Transverse colon (tissue), 4 donors: ENCODE measurements around the gene PROSER3. TPM values are rescaled to one million over a fixed set of nuclear protein-coding genes. Genes with fewer than 3 reads are reported as not detected.

Experiments used
- DNase-seq: peaks from one replicate; pipeline ENCODE4 v3.0.0-alpha.2; 2019
- H3K27ac ChIP-seq, 4 donors: fragments of 200-600 bp; sonication (generic); 2 replicates each; pipeline ENCODE4 v1.5.1; 2016 to 2018; ENCODE audit warnings: inconsistent platforms in 4 of 4
- H3K27me3 ChIP-seq: fragments of 200-600 bp; sonication (generic); 2 replicates; pipeline ENCODE4 v1.5.1; 2017; ENCODE audit warnings: inconsistent platforms
- H3K36me3 ChIP-seq, 4 donors: fragments of 200-600 bp; sonication (generic); 2 replicates each; pipeline ENCODE4 v1.5.1; 2017 to 2019; ENCODE audit warnings: inconsistent platforms in 4 of 4
- H3K4me1 ChIP-seq, 4 donors: fragments of 200-600 bp; sonication (generic); 2 replicates each; pipeline ENCODE4 v1.5.1; 2017 to 2020; ENCODE audit warnings: inconsistent platforms in 4 of 4
- H3K4me3 ChIP-seq, 4 donors: fragments of 200-600 bp; sonication (generic); 1 replicate in 1 of 4; 2 replicates in 3 of 4; pipeline versions ENCODE4 v1.5.1 to v1.6.1; 2017 to 2019; ENCODE audit warnings: inconsistent platforms in 4 of 4
- H3K9me3 ChIP-seq, 2 donors: fragments of 200-600 bp; sonication (generic); 2 replicates each; pipeline ENCODE4 v1.5.1; 2017 to 2019; ENCODE audit warnings: inconsistent platforms in 2 of 2
- EP300 ChIP-seq: sonication (generic); formaldehyde crosslinking; IDR thresholded peaks from one replicate; pipeline ENCODE4 v1.6.1; 2017; ENCODE audit warnings: antibody characterized with exemption, low read depth
- POLR2A ChIP-seq: fragments of 450-650 bp; IDR thresholded peaks from one replicate; pipeline ENCODE4 v1.6.1; 2016; ENCODE audit warnings: antibody characterized with exemption, mild to moderate bottlenecking, moderate library complexity
- POLR2AphosphoS5 ChIP-seq, 3 donors: sonication (generic); formaldehyde crosslinking; IDR thresholded peaks; one replicate each; pipeline ENCODE4 v1.6.1; 2016; ENCODE audit warnings: antibody characterized with exemption in 3 of 3
- WGBS, 2 donors: methylation state at CpG; one replicate each; pipeline ENCODE4 v1.1.5; 2018; ENCODE audit warnings: low coverage in 1 of 2; 5-methylcytosine and 5-hydroxymethylcytosine counted together
- in situ Hi-C, 4 donors: fragments of 200-750 bp; cut with MboI; loops; one replicate each; pipeline versions ENCODE4 v1.15.0 to v1.15.1; 2017; ENCODE audit warnings: low sequenced_read_pairs in 3 of 4, low pct_ligation_motif_present in 1 of 4, low pct_unique_long_range_greater_than_20kb in 1 of 4
- intact Hi-C: fragments of 100-400 bp; cut with DNase I; formaldehyde crosslinking; loops from one replicate; pipeline ENCODE4 v1.15.1; 2023; ENCODE audit warnings: low total_unique reads
- total RNA-seq, 4 donors: library from RNA; depleted of rRNA; stranded (reverse); fragments of >200 nt; gene quantifications; one replicate each; pipeline ENCODE4 v1.1.0, GENCODE V29; 2016
- TF ChIP-seq, protein P1 (sequence below), 5 experiments: fragments of 200-600 bp in 3 of 5; fragments of 450-650 bp in 2 of 5; sonication (generic) in 3 of 5; IDR thresholded peaks; 1 replicate in 2 of 5; 2 replicates in 3 of 5; pipeline ENCODE4 v1.5.1; 2016 to 2017; ENCODE audit warnings: antibody characterized with exemption in 5 of 5, inconsistent platforms in 3 of 5, mild to moderate bottlenecking in 2 of 5, moderate library complexity in 1 of 5

PROSER3 gene
- total RNA-seq, 4 donors from 2014 or later = 9.2 to 42.8 (median 24.6) TPM

DNA sequence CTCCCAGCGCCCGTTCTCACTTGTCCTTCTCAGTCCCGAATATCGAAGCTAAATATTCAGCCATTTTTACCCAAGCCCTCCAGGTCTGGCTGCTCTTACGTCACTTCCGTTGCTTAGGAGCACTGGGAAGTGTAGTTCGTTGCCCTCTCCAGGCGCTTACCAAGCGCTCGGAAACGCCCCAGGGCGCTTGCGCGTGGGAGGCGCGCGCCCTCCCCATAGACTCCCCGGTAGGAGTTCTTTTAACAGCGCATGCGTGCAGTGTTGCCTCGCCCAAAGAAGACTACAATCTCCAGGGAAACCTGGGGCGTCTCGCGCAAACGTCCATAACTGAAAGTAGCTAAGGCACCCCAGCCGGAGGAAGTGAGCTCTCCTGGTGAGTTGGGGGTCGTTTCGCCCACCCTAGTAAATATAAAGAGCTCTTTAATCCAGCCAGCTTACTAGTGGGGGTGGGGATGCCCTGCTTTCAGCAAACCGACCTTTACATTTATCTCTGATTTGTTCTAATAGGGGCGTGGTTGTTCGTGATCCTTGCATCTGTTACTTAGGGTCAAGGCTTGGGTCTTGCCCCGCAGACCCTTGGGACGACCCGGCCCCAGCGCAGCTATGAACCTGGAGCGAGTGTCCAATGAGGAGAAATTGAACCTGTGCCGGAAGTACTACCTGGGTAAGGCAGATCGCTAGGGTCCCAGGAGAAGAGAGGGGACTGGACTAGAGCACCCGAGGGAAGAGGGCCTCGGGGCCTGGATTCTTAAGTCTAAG, 12.5 kb upstream of the PROSER3 start, which contains the start of the genes PSENEN and U2AF1L4:
TSS of gene PSENEN (plus strand) at position 324 of the 759 bp plus-strand sequence. CDS start at position 604, 280 bp downstream.
TSS of gene U2AF1L4 (minus strand) at position 91 of the 759 bp plus-strand sequence. CDS start at position 64, 27 bp downstream.
- Histone ChIP-seq H3K27ac (peak within 1 kb of the TSS; percentile 97 to 100 (median 100)), H3K4me3 (peak within 1 kb of the TSS; percentile 68 to 98 (median 80)), H3K4me1 (peaks cover 21 to 45% (median 36%) of the 10 kb centered on the region in 4 donors), H3K9me3 (no peaks in the 10 kb centered on the region), H3K36me3 (no peaks in the 10 kb centered on the region), H3K27me3 (no peaks in the 10 kb centered on the region)
- in situ Hi-C loops (no loop called here), intact Hi-C loops (loop anchor here (10.0 kb wide), 1 partner anchor 189 kb away; the partner anchor contains the start of gene LRFN3)
- TF ChIP-seq, protein P1, sequence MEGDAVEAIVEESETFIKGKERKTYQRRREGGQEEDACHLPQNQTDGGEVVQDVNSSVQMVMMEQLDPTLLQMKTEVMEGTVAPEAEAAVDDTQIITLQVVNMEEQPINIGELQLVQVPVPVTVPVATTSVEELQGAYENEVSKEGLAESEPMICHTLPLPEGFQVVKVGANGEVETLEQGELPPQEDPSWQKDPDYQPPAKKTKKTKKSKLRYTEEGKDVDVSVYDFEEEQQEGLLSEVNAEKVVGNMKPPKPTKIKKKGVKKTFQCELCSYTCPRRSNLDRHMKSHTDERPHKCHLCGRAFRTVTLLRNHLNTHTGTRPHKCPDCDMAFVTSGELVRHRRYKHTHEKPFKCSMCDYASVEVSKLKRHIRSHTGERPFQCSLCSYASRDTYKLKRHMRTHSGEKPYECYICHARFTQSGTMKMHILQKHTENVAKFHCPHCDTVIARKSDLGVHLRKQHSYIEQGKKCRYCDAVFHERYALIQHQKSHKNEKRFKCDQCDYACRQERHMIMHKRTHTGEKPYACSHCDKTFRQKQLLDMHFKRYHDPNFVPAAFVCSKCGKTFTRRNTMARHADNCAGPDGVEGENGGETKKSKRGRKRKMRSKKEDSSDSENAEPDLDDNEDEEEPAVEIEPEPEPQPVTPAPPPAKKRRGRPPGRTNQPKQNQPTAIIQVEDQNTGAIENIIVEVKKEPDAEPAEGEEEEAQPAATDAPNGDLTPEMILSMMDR (IDR thresholded peaks at IDR 0.05) = peak in 1 of 5 experiments; percentile 13
- TF ChIP-seq POLR2A = peak; percentile 61
- TF ChIP-seq EP300 = no peak
- peak; percentile 20 to 78 (median 74) for TF ChIP-seq POLR2AphosphoS5 (IDR thresholded peaks at IDR 0.05)
- peak; percentile 97 for DNase-seq
- 1 to 18% methylated on average over 2 to 36 of the region's 40 CpGs for WGBS, 2 donors

DNA sequence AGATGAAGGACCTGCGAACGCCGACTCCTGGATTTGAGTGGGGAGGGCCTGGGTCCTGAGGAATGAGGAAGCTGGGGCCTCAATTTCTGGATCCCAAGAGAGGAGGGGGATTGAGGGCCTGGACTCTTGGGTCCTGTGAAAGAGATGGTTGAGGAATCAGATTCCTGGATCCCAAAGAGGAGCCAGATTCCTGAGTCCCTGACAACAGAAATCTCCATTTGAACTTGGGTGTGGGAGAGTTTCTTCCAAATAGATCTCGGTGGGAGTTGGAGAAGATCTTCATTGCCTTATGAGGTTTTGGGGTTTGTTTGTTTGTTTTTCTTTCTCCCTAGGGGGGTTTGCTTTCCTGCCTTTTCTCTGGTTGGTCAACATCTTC, 11.9 kb upstream of the PROSER3 start:
- in situ Hi-C loops = no loop called here
- H3K9me3 ChIP-seq = no peaks in the 10 kb centered on the region
- no peaks in the 10 kb centered on the region for H3K36me3 ChIP-seq
- WGBS, 2 donors = 2 to 8% methylated on average over 3 to 4 of the region's 4 CpGs
- H3K4me3 ChIP-seq = peak overlapping the region; percentile 53 to 98 (median 72)
- intact Hi-C loops = loop anchor here (10.0 kb wide), 1 partner anchor 189 kb away; the partner anchor contains the start of gene LRFN3
- peak overlapping the region; percentile 97 to 100 (median 100) for H3K27ac ChIP-seq
- DNase-seq = no peak
- H3K4me1 ChIP-seq = peaks cover 21 to 41% (median 34%) of the 10 kb centered on the region in 4 donors
- no peak for TF ChIP-seq POLR2A
- TF ChIP-seq, protein P1 (IDR thresholded peaks at IDR 0.05) = no peak
- no peak for TF ChIP-seq POLR2AphosphoS5 (IDR thresholded peaks at IDR 0.05)
- no peak for TF ChIP-seq EP300
- no peaks in the 10 kb centered on the region for H3K27me3 ChIP-seq

DNA sequence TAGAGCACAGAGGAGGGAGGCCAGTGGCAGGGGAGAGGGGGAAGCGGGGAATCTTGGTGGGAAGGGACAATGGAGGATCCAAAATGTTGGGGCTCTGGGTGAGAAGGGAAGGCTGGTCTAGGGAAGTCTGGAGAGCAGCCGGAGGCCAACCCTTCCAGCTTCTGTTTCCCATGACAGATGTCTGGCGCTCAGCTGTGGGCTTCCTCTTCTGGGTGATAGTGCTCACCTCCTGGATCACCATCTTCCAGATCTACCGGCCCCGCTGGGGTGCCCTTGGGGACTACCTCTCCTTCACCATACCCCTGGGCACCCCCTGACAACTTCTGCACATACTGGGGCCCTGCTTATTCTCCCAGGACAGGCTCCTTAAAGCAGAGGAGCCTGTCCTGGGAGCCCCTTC, 11.4 kb upstream of the PROSER3 start:
- intact Hi-C loops = loop anchor here (10.0 kb wide), 1 partner anchor 188 kb away; the partner anchor contains the start of gene LRFN3
- 57 to 90% methylated on average over 2 to 5 of the region's 5 CpGs for WGBS, 2 donors

More for the DNA sequence above, 11.4 kb upstream of the PROSER3 start:
- Histone ChIP-seq H3K27me3 (no peaks in the 10 kb centered on the region), H3K27ac (peak overlapping the region in 2 of 4 donors; percentile 99 to 100), H3K4me1 (peaks cover 21 to 39% (median 32%) of the 10 kb centered on the region in 4 donors), H3K9me3 (no peaks in the 10 kb centered on the region), H3K36me3 (no peaks in the 10 kb centered on the region), H3K4me3 (peak overlapping the region in 1 of 4 donors; percentile 77)
- no peak for TF ChIP-seq EP300
- TF ChIP-seq, protein P1 (IDR thresholded peaks at IDR 0.05) = no peak
- TF ChIP-seq POLR2A = no peak
- no peak for TF ChIP-seq POLR2AphosphoS5 (IDR thresholded peaks at IDR 0.05)
- in situ Hi-C loops = no loop called here
- no peak for DNase-seq
